Putamen (tissue), 1 donor: ENCODE measurements around the gene KDELR1.
"Not testable (repeated sequence)": the region's sequence is repeated elsewhere in the genome, so short reads cannot be mapped to it uniquely, and the experiment has no call there.

Experiments used
- DNase-seq: peaks from one replicate; pipeline ENCODE4 v3.0.0-alpha.2; 2016; ENCODE audit warnings: low spot score

The KDELR1 gene

DNA sequence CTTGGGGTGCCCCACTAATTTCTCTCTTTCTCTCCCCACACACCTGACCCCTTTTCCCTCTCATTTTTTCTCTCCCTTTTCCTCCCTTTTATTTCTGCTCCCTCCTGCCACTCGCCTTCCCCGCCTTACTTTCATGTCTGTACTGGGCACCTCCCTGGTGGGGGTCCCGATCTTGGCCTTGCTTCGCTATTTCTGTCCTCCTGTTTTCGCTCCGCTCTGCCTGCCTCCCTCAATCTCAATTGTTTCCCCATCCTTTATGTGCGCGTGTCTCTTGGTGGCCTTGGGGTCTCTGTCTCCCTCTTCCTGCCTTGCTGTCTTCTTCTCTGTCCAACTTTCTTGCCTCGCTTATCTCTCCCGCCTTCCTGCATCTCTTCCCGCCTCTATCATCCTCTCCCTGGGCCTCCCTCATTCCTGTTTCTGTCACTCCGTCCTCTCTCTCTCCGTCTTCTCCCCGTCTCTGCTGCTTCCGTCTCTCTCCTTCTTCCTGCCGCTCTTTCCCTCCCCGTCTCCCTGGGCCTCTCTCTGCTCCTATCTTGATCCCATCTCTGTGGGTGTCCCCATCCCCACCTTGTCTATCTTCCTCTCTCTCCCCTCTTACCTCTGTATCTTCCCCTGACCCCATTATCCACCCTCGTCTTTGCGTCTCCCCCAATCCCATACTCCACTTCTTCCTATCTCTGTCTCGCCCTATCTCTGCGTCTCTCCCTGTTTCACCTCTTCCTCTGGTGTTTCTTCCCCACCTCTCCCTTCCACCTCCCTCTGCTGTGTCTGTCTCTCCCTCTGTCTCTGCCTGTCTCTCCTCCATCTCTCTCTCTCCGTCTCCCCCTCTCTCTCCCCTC, 6.1 kb upstream of the KDELR1 start:
- no peak for DNase-seq

GRCh38 chr19:48396824-48397176, 5.4 kb upstream of the KDELR1 start:
- DNase-seq, result no peak

- no peak for DNase-seq
Observed at GRCh38 chr19:48396016-48396823, 4.9 kb upstream of the KDELR1 start.

- no peak for DNase-seq
Observed at GRCh38 chr19:48395499-48395898, 4.1 kb upstream of the KDELR1 start.

DNA sequence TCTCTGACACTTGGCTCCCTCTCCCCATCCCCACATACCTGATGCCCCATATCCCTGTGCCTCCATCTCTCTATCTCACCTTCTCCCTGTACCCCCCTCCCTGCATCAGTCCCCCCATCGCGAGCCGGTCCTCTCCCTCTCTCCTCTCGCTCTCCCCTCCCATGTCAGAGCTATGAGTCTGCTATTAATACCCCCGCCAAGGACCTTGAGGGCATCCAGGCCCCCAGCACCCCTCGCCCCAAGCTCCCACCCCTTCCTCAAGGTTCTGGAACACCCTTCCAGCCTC, 3.8 kb upstream of the KDELR1 start:
- DNase-seq, result no peak

DNA sequence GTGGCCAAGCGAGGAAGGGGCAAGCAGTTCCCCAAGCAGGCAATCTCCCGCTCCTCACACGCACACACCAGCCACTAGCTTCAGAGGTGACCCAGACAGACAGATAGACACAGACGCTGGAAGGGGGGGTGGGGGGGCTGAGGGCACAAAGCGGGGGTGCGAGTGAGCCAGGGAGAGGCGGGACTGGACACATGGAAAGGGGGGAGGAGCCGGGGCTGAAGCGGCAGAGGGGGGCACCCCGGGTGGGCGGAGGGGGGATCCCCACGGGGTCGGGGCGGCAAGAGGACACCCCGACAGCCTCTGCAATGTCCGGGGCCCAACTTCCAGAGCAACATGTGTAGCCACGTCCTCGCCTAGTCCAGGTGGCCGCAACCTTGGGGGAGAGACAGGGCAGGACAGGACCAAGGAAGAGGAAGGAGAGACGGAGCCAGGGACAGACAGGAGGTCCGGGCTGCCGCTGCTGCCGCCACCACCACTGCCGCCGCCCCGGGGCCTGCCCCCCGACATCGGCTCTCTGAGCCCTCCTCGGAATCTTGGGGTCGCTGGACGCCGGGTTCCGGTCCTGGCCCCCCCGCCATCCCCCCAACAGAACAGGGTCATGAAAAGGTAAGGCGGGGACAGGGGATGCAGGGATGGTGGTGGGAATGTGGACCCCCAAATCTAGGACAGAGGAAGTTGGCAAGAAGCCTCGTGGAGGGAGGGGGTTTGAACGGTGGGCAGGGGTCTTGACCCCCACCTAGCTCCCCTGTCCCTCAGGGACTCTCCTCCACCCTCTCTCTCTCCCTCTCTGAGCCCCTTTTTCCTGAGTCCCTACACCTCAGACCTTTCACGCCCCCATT, 3.2 kb upstream of the KDELR1 start:
- DNase-seq, result no peak

DNA sequence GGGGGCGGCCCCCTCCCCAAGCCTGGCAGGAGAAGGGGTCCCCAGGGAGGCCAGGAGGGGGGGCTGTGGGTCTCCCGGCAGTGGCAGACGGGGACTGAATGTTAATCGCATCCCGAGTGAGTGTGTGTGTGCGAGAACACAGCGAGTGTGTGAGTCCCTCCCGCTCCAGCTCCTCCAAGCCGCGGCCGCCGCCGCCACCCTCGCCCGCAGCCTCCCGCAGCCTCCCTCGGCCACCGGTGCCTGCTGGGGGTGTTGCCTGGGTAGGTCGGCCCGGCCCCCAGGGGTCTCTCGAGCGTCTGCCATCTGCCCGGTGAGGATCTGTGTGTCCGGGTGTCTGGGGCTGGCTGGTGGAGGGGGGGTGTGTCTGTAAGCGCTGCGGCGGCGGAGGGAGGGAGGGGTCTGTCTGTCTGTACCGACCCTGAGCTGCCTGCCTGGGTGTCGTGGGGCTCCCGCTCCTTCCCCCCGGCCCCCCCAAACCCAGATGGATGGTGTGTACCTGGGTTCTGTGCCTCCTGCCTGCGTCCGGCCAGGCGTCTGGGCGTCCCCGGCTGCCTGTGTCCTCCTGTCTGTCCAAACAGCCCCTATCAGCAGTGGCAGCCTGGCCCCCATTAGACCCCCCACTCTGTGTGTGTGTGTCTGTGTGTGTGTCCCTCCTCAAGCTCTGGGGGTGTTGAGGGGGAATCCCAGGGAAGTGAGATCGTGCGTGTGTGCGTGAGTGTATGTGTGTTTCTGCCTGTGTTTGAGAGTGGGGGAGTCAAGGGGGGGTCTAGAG, 2.4 kb upstream of the KDELR1 start, which contains the start of gene GRIN2D:
Gene GRIN2D (plus strand): TSS at position 110 of the 772 bp plus-strand sequence. CDS start 4,725 bp downstream, outside the sequence.
- no peak for DNase-seq

DNA sequence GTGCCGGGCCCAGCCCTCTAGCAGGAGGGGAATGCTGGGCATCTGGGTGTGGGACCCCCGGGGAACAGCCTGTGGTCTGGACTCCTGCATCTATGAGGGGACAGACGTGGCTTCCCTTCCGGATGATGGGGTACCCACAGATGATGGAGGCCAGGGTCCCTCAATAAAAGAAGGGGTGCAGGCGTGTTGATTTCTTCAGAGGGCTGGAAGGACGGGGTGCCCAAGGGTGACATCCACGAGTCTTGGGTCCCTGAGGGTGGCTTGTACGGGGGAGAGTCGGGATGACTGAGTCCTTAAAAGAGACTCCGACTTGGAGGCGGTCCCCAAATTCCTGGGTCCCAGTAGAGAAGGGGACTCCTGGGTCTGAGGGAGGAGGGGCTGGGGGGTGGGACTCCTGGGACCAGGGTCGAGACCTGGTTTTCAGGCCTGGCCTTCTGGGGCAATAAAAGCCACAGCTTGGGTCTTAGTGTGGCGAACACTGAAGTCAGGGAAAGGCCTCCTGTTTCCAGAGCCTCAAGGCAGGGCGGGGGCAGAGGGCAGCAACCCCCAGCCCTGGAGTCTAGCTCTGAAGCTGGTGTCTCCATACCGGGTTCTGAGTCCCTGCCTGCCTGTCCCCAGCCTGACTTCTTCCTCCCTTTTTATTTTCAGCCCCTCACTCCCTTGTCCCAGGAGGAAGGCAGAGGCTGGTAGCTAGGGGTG, 1.7 kb upstream of the KDELR1 start:
- DNase-seq, result no peak

DNA sequence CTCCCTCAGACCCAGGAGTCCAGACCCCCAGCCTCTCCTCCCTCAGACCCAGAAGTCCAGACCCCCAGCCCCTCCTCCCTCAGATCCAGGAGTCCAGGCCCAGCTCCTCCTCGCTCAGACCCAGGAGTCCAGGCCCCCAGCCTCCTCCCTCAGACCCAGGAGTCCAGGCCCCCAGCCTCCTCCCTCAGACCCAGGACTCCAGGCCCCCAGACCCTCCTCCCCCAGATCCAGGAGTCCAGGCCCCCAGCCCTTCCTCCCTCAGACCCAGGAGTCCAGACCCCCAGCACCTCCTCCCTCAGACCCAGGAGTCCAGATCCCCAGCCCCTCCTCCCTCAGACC, 624 bp upstream of the KDELR1 start:
- DNase-seq, result not testable (repeated sequence)

DNA sequence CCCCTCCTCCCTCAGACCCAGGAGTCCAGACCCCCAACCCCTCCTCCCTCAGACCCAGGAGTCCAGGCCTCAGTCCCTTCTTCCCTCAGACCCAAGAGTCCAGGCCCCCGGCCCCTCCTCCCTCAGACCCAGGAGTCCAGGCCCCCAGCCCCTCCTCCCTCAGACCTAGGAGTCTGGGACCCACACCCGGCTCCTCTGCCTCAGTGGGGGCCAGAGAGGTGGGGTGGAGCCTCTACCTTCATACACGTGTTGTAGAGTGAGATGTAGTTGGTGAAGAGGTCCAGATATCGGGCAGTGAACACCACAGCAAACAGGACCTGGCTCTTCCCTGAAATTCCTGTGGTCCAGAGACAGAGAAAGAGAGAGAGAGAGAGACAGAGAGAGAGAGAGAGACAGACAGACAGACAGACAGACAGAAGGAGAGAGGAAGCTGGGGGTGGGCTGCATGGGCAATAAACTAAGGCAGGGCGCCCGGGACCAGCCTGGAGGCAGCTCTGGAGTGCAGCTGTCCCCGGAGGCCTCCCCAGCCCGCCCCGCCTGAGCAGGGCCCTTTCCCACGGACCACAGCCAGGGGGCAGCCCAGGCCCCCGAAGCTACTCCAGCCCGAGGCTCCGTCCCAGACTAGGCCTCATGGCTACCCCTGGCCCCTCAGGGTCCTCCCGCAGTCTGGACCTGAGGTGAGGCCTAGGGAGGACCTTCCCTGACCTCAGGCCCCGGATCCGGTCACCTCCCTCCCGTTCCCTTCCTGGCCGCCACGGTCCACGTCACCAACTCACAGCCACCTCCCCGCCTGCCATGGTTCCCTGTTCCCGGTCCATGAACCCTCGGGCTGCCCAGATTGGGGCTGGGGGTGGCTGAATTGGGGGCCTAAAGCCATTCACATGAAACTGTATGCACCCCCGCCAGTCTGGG, 907 bp downstream of the KDELR1 start:
- DNase-seq, result no peak

DNA sequence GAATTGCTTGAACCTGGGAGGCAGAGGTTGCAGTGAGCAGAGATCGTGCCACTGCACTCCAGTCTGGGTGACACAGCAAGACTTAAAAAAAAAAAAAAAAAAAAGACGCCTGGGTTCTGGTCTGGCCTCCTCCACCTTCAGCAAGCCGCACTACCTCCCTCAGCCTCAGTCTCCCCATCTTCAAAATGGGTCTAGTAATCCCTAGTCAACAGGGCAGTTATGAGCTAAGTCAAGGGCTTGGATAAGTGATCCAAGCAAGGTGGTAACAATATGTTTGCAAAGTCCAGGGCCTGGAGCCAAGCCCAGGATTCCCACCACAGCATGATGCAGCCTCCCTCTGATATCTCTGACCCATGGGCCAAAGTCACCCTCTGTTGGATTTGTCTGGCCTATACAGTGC, 4.4 kb downstream of the KDELR1 start:
- no peak for DNase-seq

DNA sequence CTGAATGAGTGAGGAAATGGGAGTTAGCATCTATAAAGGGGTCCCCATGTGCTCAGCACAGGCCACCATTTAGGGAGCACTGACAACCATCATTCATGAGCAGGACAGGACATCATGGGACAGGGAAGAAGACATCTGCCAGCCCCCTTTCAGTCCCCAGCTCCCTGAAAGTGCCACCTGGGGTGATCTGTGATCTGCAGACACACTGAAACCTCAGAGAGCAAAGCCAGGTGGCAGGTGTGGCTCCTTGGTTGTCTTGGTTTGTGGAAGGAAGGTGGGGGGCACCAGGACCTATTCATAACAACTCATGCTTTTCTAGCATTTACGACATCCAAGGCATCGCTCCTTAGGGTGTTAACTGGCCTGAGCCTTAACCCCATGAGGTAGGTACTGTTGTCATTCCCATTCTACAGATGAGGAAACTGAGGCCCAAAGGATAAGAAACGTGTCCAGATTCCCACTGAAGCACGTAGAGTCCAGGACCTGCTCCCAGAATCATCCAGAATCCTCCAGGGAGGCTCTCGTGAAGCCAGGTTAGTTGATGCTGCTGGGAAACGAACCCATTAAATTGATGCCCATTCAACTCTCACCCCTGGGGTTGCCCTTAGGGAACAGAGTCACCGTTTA, 5.8 kb downstream of the KDELR1 start:
- no peak for DNase-seq

GRCh38 chr19:48382286-48382685, 9.1 kb downstream of the KDELR1 start:
- no peak for DNase-seq

DNA sequence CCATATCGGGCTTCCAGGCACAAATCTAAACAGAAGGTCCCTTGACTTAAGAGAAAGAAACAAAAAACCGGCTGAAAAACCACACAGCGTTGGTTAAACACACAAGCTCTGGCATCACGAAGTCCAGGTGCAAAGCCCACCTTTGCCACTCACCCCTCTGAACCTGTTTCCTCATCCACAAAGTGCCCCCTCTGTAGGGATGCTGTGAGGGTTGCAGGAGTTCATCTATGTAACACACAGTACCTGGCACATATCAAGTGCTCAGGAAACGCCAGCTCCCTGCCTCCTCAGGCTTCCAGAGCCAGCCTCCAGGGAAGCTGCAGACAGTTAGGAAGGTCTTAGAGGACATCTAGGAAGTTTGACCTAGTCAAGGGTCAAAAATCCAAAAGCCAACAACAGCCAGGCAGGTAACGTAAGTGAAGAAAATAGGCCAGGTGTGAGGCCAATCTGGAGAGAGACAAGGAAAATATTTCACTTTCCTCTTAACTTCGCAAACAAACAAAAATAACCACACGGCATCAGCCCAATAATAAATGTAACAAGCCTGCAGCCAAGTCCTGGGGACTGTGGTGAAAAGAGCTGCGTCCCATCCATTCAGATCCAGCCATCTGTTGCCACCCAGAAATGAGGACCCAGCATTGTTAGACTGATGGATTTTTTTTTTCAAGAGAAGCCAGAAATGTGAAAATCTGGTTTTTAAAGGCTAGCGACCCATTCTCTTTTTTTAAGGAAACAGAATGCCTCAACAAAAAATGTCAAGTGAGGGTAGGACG, 10.0 kb downstream of the KDELR1 start:
- no peak for DNase-seq

DNA sequence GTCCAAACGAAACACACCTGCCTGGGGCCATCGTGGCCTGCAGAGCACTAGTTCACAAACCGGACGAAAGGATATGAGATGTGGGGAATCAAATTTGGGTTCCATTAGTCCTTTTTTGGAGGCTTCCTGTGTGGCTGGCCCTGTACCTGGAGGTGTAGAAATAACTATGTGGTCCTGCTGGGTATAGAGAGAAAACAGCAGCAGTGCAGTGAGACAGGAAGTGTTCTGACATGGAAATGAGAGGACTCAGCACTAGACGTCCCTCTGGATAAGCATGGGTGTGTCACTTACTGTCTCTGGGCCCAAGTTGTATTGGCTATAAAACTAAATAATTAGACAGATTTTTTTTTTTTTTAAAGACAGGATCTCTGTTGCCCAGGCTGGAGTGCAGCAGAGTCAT, 12.3 kb downstream of the KDELR1 start:
- no peak for DNase-seq

DNA sequence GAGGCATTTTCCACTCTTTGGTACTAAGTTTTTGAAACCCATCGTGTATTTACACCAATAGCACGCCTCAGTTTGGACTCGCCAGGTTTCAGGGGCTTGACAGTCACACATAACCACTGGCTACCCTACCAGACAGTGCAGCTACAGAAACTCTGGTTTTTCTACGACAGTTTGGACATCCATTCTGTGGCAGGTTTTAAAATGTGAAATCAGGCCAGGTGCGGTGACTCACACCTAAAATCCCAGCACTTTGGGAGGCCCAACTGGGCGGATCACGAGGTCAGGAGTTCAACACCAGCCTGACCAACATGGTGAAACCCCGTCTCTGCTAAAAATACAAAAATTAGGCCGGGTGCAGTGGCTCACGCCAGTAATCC, 13.2 kb downstream of the KDELR1 start:
- no peak for DNase-seq

DNA sequence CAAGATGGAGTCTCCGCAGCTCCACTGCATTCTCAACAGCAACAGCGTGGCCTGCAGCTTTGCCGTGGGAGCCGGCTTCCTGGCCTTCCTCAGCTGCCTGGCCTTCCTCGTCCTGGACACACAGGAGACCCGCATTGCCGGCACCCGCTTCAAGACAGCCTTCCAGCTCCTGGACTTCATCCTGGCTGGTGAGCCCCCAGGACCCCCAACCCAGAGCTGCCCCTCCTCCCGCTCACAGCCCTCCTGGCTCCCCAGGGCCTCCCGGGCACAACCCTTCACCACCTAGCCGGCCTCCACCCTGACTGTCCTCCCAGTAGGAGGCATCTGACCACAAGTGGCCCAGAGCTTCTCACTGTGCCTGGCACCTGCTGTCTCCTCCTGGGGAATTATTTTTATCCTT, 17.8 kb downstream of the KDELR1 start:
- DNase-seq, result no peak

DNA sequence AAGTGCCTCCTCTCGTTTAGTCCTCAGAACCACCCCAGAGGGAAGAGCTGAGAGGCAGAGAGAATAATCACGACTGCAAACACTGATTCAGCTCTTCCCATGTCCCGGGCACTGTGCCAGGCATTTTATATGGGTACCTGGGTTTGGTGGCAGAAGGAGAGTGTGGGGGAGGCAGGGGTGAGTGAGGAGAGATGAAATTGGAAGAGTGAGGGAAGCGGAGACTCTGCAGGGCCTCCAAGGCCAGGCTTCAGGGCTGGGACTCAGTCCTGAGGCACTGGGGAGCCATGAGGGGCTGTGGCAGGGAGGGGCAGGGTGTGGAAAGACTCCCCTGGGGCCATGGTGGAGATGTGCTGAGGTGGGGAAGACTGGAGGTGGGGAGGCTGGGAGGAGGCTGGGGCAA, 18.4 kb downstream of the KDELR1 start:
- peak; percentile 65 for DNase-seq

DNA sequence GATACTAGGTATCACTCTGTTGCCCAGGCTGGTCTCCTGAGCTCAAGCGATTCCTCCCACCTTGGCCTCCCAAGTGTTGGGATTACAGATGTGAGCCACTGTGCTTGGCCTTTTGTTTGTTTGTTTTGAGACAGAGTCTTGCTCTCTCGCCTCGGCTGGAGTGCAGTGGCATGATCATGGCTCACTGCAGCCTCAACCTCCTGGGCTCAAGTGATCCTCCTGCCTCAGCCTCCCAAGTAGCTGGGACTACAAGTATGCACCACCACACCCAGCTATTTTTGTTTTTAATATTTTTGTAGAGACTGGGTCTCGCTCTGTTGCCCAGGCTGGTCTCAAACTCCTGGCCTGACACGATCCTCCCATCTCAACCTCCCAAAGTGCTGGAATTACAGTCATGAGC, 19.6 kb downstream of the KDELR1 start:
- DNase-seq, result not testable (repeated sequence)
